A673 (cell line): ENCODE data around the gene KLHL17. TPM values are rescaled to one million over a fixed set of nuclear protein-coding genes. Genes with fewer than 3 reads are reported as not detected.

Experiments
- BruUV-seq: library from RNA; stranded (reverse); fragments of 400-500 nt; replicated peaks from 2 replicates; lab custom pipeline; 2021; lab: Mats Ljungman, UMichigan
- CTCF ChIA-PET: fragments of 300-600 bp; sonication (Branson Sonifier 250); formaldehyde crosslinking; loops from one replicate; lab custom pipeline; 2022; ENCODE audit warnings: antibody characterized with exemption; lab: Charles Lee
- POLR2A ChIA-PET: fragments of 300-600 bp; sonication (Branson Sonifier 250); formaldehyde crosslinking; loops from one replicate; lab custom pipeline; 2022; ENCODE audit warnings: antibody characterized with exemption; ENCODE audit not compliant: low non-redundant PET; lab: Charles Lee
- DNase-seq: peaks from one replicate; pipeline ENCODE4 v3.0.0-alpha.2; 2015; ENCODE audit warnings: low spot score
- H3K27ac ChIP-seq: fragments of 200-600 bp; sonication (generic); 2 replicates; pipeline ENCODE4 v1.5.1; 2016; ENCODE audit warnings: mixed run types, low read depth, mild to moderate bottlenecking, mixed read lengths, antibody characterized with exemption, low read length; ENCODE audit not compliant: poor library complexity, severe bottlenecking
- H3K27me3 ChIP-seq: fragments of 200-600 bp; sonication (generic); replicated peaks from 2 replicates; pipeline ENCODE4 v1.6.1; 2017; ENCODE audit warnings: mixed run types, low read depth, mild to moderate bottlenecking, mixed read lengths, antibody characterized with exemption, low read length; ENCODE audit not compliant: insufficient read depth, poor library complexity
- H3K36me3 ChIP-seq: fragments of 200-600 bp; sonication (generic); 2 replicates; pipeline ENCODE4 v1.6.1; 2016; ENCODE audit warnings: mixed run types, mild to moderate bottlenecking, mixed read lengths, antibody characterized with exemption, low read length; ENCODE audit not compliant: insufficient read depth, poor library complexity, severe bottlenecking
- H3K4me1 ChIP-seq: fragments of 200-600 bp; sonication (generic); 2 replicates; pipeline ENCODE4 v1.6.1; 2017; ENCODE audit warnings: mixed run types, mild to moderate bottlenecking, mixed read lengths, antibody characterized with exemption, low read length; ENCODE audit not compliant: insufficient read depth, poor library complexity, severe bottlenecking
- H3K4me3 ChIP-seq: fragments of 200-600 bp; sonication (generic); 2 replicates; pipeline ENCODE4 v1.5.1; 2016; ENCODE audit warnings: low read depth, mixed run types, mild to moderate bottlenecking, mixed read lengths, low read length; ENCODE audit not compliant: poor library complexity, severe bottlenecking
- H3K9me3 ChIP-seq: fragments of 200-600 bp; sonication (generic); 2 replicates; pipeline ENCODE4 v1.6.1; 2016; ENCODE audit warnings: mixed run types, low read depth, mild to moderate bottlenecking, mixed read lengths, antibody characterized with exemption, low read length; ENCODE audit not compliant: poor library complexity, severe bottlenecking
- EZH2 ChIP-seq: fragments of 200-600 bp; sonication (generic); IDR thresholded peaks from 2 replicates; pipeline ENCODE4 v1.6.1; 2017; ENCODE audit warnings: borderline replicate concordance, low read depth, mild to moderate bottlenecking, mixed read lengths, antibody characterized with exemption, low read length; ENCODE audit not compliant: poor library complexity, severe bottlenecking
- intact Hi-C: fragments of 100-400 bp; cut with micrococcal nuclease; formaldehyde crosslinking; loops from one replicate; pipeline ENCODE4 v1.10.0; 2022; ENCODE audit not compliant: unreplicated experiment
- total RNA-seq: library from RNA; stranded (reverse); gene quantifications from 2 replicates; pipeline ENCODE4 v1.2.3, GENCODE V29; 2021
- TF ChIP-seq, protein P1 (sequence below): fragments of 300-800, 200-600 bp; sonication (generic); conservative IDR thresholded peaks from 2 replicates; pipeline ENCODE4 v1.5.1; 2017; ENCODE audit warnings: low read depth, mild to moderate bottlenecking, antibody characterized with exemption, low read length, moderate library complexity, mixed read lengths

Gene KLHL17
- total RNA-seq, 1 experiment from 2014 or later = 43.3 TPM

- ChIA-PET POLR2A (no interaction called here), CTCF (no interaction called here)
- Histone ChIP-seq H3K9me3 (peaks cover 3% of the 10 kb centered on the region), H3K4me3 (no peak overlapping the region), H3K27me3 (no peaks in the 10 kb centered on the region), H3K4me1 (peaks cover 5% of the 10 kb centered on the region), H3K36me3 (no peaks in the 10 kb centered on the region), H3K27ac (no peak overlapping the region)
- no peak for TF ChIP-seq EZH2
- TF ChIP-seq, protein P1, sequence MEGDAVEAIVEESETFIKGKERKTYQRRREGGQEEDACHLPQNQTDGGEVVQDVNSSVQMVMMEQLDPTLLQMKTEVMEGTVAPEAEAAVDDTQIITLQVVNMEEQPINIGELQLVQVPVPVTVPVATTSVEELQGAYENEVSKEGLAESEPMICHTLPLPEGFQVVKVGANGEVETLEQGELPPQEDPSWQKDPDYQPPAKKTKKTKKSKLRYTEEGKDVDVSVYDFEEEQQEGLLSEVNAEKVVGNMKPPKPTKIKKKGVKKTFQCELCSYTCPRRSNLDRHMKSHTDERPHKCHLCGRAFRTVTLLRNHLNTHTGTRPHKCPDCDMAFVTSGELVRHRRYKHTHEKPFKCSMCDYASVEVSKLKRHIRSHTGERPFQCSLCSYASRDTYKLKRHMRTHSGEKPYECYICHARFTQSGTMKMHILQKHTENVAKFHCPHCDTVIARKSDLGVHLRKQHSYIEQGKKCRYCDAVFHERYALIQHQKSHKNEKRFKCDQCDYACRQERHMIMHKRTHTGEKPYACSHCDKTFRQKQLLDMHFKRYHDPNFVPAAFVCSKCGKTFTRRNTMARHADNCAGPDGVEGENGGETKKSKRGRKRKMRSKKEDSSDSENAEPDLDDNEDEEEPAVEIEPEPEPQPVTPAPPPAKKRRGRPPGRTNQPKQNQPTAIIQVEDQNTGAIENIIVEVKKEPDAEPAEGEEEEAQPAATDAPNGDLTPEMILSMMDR = no peak
- no peak for DNase-seq
- BruUV-seq = no TSS peak
- intact Hi-C loops = no loop called here
These were observed 35.6 kb downstream of the KLHL17 start for GRCh38 chr1:995665-996633.

- no peaks in the 10 kb centered on the region for H3K36me3 ChIP-seq
- intact Hi-C loops = no loop called here
- peaks cover 12% of the 10 kb centered on the region for H3K4me1 ChIP-seq
- CTCF ChIA-PET = no interaction called here
- no peak for DNase-seq
- POLR2A ChIA-PET = no interaction called here
- no peak overlapping the region for H3K27ac ChIP-seq
- no TSS peak for BruUV-seq
- no peaks in the 10 kb centered on the region for H3K27me3 ChIP-seq
- peaks cover under 1% of the 10 kb centered on the region for H3K9me3 ChIP-seq
- H3K4me3 ChIP-seq = no peak overlapping the region
- no peak for TF ChIP-seq EZH2
- TF ChIP-seq, protein P1 = no peak
These were observed 36.7 kb downstream of the KLHL17 start for GRCh38 chr1:996851-997712.

GRCh38 chr1:997713-997992, 37.3 kb downstream of the KLHL17 start:
- no peak for DNase-seq
- no TSS peak for BruUV-seq
- no peaks in the 10 kb centered on the region for H3K36me3 ChIP-seq
- CTCF ChIA-PET = no interaction called here
- no peak overlapping the region for H3K27ac ChIP-seq
- H3K4me1 ChIP-seq = peaks cover 12% of the 10 kb centered on the region
- POLR2A ChIA-PET = no interaction called here
- H3K27me3 ChIP-seq = no peaks in the 10 kb centered on the region
- no peaks in the 10 kb centered on the region for H3K9me3 ChIP-seq
- TF ChIP-seq, protein P1 = no peak
- TF ChIP-seq EZH2 = no peak
- no peak overlapping the region for H3K4me3 ChIP-seq
- intact Hi-C loops = no loop called here
